K562 (cell line): ENCODE results near the gene MTIF3. TPM values are rescaled to one million over a fixed set of nuclear protein-coding genes. Genes with fewer than 3 reads are reported as not detected.

Experiments
- ESRRA ChIP-seq: fragments of 450-650 bp; IDR thresholded peaks from 2 replicates; pipeline ENCODE4 v1.6.1; 2014; ENCODE audit warnings: low read depth, mild to moderate bottlenecking, moderate library complexity, borderline replicate concordance
- EZH2 ChIP-seq: IDR thresholded peaks from 2 replicates; pipeline ENCODE4 v1.6.1; 2012; ENCODE audit warnings: low read depth, mild to moderate bottlenecking, inconsistent platforms, low read length, borderline replicate concordance
- NR2C1 ChIP-seq, 2 experiments: fragments of 450-650 bp; IDR thresholded peaks; 2 replicates each; pipeline ENCODE4 v1.6.1; 2017; ENCODE audit warnings: mild to moderate bottlenecking in 2 of 2, antibody characterized with exemption in 1 of 2, inconsistent platforms in 1 of 2, missing compliant biosample characterization in 1 of 2, missing genetic modification characterization in 1 of 2
- ZNF143 ChIP-seq: sonication (generic); formaldehyde crosslinking; IDR thresholded peaks from 2 replicates; pipeline ENCODE4 v1.9.0; 2022; ENCODE audit warnings: mild to moderate bottlenecking, missing genetic modification reagents
- ZNF57 ChIP-seq: fragments of 450-650 bp; formaldehyde crosslinking; IDR thresholded peaks from 2 replicates; pipeline ENCODE4 v1.4.0; 2020; ENCODE audit warnings: mild to moderate bottlenecking, moderate library complexity
- ZNF696 ChIP-seq: fragments of 250-450 bp; sonication (Bioruptor Pico); conservative IDR thresholded peaks from 2 replicates; pipeline ENCODE4 v1.4.0; 2020; ENCODE audit warnings: mild to moderate bottlenecking, moderate library complexity
- polyA plus RNA-seq, 8 experiments: library from polyadenylated mRNA; depleted of rRNA in 4 of 8; stranded (reverse) in 5 of 8; unstranded in 3 of 8; fragments of >200 nt; fragmentation: Nextera tagmentation in 2 of 8; fragmentation: Illumina TruSeq in 1 of 8; extraction: Ambion mirVana in 2 of 8; extraction: Trizol in 1 of 8; gene quantifications; 2 replicates each; pipeline versions ENCODE4 v1.2.1 to v1.2.3, GENCODE V29; 2011 to 2014; ENCODE audit warnings: inconsistent platforms in 1 of 8, missing spikeins in 1 of 8
- total RNA-seq, 7 experiments: library from RNA; depleted of rRNA in 6 of 7; stranded (reverse); fragments of >200 nt in 6 of 7; fragmentation: Illumina TruSeq in 2 of 7; extraction: Trizol in 2 of 7; gene quantifications; 2 replicates each; pipeline versions ENCODE4 v1.2.1 to v1.2.3, GENCODE V29; 2011 to 2021; ENCODE audit warnings: low replicate concordance in 1 of 7
- TF ChIP-seq, protein P1 (sequence below): fragments of 450-650 bp; IDR thresholded peaks from 2 replicates; pipeline ENCODE4 v1.6.1; 2016; ENCODE audit warnings: low read depth
- TF ChIP-seq, protein P2 (sequence below): fragments of 450-650 bp; IDR thresholded peaks from 2 replicates; pipeline ENCODE4 v1.6.1; 2016; ENCODE audit warnings: mild to moderate bottlenecking, moderate library complexity

The MTIF3 gene
- total and polyA plus RNA-seq, 9 of the 15 experiments (the other 6 are each of a cell fraction or from before 2014, with no cell fraction given) = 23.5 to 73.6 (median 45.2) TPM

- TF ChIP-seq, protein P1, sequence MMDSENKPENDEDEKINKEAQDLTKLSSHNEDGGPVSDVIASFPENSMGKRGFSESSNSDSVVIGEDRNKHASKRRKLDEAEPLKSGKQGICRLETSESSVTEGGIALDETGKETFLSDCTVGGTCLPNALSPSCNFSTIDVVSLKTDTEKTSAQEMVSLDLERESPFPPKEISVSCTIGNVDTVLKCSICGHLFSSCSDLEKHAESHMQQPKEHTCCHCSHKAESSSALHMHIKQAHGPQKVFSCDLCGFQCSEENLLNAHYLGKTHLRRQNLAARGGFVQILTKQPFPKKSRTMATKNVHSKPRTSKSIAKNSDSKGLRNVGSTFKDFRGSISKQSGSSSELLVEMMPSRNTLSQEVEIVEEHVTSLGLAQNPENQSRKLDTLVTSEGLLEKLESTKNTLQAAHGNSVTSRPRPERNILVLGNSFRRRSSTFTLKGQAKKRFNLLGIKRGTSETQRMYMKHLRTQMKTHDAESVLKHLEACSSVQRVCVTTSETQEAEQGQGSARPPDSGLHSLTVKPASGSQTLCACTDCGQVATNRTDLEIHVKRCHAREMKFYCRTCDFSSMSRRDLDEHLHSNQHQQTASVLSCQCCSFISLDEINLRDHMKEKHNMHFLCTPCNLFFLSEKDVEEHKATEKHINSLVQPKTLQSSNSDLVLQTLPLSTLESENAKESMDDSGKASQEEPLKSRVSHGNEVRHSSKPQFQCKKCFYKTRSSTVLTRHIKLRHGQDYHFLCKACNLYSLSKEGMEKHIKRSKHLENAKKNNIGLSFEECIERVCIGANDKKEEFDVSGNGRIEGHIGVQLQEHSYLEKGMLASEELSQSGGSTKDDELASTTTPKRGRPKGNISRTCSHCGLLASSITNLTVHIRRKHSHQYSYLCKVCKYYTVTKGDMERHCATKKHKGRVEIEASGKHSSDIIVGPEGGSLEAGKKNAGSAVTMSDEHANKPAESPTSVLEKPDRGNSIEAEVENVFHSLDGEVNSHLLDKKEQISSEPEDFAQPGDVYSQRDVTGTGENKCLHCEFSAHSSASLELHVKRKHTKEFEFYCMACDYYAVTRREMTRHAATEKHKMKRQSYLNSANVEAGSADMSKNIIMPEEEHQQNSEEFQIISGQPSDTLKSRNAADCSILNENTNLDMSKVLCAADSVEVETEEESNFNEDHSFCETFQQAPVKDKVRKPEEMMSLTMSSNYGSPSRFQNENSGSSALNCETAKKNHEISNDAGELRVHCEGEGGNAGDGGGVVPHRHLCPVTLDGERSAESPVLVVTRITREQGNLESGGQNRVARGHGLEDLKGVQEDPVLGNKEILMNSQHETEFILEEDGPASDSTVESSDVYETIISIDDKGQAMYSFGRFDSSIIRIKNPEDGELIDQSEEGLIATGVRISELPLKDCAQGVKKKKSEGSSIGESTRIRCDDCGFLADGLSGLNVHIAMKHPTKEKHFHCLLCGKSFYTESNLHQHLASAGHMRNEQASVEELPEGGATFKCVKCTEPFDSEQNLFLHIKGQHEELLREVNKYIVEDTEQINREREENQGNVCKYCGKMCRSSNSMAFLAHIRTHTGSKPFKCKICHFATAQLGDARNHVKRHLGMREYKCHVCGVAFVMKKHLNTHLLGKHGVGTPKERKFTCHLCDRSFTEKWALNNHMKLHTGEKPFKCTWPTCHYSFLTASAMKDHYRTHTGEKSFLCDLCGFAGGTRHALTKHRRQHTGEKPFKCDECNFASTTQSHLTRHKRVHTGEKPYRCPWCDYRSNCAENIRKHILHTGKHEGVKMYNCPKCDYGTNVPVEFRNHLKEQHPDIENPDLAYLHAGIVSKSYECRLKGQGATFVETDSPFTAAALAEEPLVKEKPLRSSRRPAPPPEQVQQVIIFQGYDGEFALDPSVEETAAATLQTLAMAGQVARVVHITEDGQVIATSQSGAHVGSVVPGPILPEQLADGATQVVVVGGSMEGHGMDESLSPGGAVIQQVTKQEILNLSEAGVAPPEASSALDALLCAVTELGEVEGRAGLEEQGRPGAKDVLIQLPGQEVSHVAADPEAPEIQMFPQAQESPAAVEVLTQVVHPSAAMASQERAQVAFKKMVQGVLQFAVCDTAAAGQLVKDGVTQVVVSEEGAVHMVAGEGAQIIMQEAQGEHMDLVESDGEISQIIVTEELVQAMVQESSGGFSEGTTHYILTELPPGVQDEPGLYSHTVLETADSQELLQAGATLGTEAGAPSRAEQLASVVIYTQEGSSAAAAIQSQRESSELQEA = no peak
- TF ChIP-seq EZH2 = no peak
- TF ChIP-seq ESRRA = 0 out of 2 replicates have a peak, but pooled peaks have one; percentile 43
- TF ChIP-seq, protein P2, sequence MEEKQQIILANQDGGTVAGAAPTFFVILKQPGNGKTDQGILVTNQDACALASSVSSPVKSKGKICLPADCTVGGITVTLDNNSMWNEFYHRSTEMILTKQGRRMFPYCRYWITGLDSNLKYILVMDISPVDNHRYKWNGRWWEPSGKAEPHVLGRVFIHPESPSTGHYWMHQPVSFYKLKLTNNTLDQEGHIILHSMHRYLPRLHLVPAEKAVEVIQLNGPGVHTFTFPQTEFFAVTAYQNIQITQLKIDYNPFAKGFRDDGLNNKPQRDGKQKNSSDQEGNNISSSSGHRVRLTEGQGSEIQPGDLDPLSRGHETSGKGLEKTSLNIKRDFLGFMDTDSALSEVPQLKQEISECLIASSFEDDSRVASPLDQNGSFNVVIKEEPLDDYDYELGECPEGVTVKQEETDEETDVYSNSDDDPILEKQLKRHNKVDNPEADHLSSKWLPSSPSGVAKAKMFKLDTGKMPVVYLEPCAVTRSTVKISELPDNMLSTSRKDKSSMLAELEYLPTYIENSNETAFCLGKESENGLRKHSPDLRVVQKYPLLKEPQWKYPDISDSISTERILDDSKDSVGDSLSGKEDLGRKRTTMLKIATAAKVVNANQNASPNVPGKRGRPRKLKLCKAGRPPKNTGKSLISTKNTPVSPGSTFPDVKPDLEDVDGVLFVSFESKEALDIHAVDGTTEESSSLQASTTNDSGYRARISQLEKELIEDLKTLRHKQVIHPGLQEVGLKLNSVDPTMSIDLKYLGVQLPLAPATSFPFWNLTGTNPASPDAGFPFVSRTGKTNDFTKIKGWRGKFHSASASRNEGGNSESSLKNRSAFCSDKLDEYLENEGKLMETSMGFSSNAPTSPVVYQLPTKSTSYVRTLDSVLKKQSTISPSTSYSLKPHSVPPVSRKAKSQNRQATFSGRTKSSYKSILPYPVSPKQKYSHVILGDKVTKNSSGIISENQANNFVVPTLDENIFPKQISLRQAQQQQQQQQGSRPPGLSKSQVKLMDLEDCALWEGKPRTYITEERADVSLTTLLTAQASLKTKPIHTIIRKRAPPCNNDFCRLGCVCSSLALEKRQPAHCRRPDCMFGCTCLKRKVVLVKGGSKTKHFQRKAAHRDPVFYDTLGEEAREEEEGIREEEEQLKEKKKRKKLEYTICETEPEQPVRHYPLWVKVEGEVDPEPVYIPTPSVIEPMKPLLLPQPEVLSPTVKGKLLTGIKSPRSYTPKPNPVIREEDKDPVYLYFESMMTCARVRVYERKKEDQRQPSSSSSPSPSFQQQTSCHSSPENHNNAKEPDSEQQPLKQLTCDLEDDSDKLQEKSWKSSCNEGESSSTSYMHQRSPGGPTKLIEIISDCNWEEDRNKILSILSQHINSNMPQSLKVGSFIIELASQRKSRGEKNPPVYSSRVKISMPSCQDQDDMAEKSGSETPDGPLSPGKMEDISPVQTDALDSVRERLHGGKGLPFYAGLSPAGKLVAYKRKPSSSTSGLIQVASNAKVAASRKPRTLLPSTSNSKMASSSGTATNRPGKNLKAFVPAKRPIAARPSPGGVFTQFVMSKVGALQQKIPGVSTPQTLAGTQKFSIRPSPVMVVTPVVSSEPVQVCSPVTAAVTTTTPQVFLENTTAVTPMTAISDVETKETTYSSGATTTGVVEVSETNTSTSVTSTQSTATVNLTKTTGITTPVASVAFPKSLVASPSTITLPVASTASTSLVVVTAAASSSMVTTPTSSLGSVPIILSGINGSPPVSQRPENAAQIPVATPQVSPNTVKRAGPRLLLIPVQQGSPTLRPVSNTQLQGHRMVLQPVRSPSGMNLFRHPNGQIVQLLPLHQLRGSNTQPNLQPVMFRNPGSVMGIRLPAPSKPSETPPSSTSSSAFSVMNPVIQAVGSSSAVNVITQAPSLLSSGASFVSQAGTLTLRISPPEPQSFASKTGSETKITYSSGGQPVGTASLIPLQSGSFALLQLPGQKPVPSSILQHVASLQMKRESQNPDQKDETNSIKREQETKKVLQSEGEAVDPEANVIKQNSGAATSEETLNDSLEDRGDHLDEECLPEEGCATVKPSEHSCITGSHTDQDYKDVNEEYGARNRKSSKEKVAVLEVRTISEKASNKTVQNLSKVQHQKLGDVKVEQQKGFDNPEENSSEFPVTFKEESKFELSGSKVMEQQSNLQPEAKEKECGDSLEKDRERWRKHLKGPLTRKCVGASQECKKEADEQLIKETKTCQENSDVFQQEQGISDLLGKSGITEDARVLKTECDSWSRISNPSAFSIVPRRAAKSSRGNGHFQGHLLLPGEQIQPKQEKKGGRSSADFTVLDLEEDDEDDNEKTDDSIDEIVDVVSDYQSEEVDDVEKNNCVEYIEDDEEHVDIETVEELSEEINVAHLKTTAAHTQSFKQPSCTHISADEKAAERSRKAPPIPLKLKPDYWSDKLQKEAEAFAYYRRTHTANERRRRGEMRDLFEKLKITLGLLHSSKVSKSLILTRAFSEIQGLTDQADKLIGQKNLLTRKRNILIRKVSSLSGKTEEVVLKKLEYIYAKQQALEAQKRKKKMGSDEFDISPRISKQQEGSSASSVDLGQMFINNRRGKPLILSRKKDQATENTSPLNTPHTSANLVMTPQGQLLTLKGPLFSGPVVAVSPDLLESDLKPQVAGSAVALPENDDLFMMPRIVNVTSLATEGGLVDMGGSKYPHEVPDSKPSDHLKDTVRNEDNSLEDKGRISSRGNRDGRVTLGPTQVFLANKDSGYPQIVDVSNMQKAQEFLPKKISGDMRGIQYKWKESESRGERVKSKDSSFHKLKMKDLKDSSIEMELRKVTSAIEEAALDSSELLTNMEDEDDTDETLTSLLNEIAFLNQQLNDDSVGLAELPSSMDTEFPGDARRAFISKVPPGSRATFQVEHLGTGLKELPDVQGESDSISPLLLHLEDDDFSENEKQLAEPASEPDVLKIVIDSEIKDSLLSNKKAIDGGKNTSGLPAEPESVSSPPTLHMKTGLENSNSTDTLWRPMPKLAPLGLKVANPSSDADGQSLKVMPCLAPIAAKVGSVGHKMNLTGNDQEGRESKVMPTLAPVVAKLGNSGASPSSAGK = no peak
- no peak for TF ChIP-seq ZNF143
- TF ChIP-seq ZNF57 (CRISPR knock-in tag) = no peak
- no peak for TF ChIP-seq ZNF696 (CRISPR knock-in tag)
- TF ChIP-seq NR2C1 (IDR thresholded peaks at IDR 0.05) = no peak
- TF ChIP-seq NR2C1 (tag; IDR thresholded peaks at IDR 0.05) = 0 out of 2 replicates have a peak, but pooled peaks have one; percentile 24
Measured at GRCh38 chr13:27455331-27455855, 5.0 kb upstream of the MTIF3 start (continued).
